NCI-H2029 treated with DMSO at 0.1 percent for 48 hours (cell line): ENCODE results near the gene TMEM131L.

Source experiments
- DNase-seq: peaks from one replicate; lab custom pipeline; 2025; lab: John Stamatoyannopoulos, UW

Gene TMEM131L

GRCh38 chr4:153472122-153473037 is 6.2 kb downstream of the TMEM131L start:
- no peak for DNase-seq

- no peak for DNase-seq
These were observed 8.1 kb downstream of the TMEM131L start for GRCh38 chr4:153474251-153474650.

DNA sequence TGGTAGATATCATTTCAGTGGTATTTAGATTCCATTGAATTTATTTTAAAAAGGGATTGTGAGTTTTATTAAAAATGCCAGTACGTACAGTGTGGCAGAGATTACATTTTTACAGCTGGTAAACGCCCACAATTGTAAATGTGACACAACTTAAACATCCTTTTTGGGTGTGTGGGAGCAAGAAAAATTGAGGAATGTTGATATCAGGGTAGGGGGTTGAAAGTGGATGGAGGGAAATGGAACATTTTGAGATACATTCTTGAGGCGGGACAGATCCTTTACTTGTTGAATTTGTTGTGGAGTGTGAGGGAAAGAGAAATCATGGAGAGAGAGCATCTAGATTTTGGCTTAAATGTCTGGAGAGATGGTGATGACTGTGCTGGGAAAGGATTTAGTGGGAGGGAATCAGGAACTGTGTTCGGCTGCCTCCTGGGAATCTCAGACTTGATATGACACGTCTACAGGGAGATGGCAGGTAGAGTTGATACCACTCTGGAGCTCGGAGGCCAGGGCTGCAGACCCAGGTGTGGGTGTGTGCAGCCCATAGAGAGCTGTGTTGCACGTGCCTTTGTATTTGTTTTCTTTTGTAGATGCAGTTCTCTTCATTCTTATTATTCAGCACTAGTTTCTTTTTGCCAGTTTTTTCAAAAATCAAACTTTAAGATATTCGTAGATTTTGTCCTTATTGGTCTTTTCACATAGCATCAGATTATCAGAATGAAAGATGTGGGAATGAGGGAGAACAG is 10.8 kb downstream of the TMEM131L start:
- DNase-seq: no peak

GRCh38 chr4:153479101-153479500 is 12.9 kb downstream of the TMEM131L start:
- no peak for DNase-seq

GRCh38 chr4:153480704-153481103 is 14.5 kb downstream of the TMEM131L start:
- DNase-seq: no peak

GRCh38 chr4:153481478-153481877 is 15.3 kb downstream of the TMEM131L start:
- DNase-seq: no peak

DNA sequence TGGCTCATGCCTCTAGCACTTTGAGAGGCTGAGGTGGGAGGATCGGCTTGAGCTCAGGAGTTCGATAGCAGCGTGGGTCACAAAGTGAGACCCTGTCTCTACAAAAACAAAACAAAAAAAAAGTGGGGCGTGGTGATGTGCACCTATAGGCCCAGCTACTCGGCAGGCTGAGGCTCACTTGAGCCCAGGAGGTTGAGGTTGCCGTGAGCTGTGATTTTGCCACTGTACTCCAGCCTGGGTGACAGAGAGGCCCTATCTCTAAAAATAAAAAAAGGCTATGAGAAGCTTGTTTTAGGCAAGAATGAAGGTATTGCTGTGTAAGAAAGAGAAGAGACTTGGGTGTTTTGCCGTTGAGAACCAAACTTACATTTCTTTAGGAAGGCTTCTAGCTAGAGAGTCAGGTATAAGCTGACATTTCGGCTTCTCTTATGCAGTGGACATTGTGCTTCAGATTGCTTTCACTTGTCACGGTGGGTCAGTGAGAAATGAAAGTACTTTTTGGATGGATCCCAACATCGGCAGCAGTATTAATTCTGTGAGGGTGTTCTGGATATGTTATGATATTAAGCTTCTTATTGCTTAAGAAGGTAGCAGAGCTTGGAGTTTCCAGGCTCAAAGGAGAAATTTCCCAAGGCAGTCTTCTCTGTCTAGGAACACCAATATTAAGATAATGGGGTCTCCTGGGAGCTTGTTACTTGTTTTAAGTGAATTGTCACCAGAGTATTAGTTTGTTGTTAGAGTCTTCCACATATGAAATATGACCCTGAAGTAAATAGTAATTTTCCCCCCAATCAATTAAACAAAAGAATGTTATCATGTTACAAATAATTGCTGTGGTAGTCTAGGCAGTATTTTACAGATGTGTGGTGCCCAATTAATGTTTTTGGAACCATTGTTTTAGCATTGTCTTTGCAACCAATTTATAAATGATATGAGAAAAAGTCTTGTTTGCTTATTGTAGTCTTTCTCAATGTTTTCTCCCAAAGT is 17.6 kb downstream of the TMEM131L start:
- DNase-seq: no peak

- no peak for DNase-seq
These were observed 19.2 kb downstream of the TMEM131L start for GRCh38 chr4:153485359-153485758.

DNA sequence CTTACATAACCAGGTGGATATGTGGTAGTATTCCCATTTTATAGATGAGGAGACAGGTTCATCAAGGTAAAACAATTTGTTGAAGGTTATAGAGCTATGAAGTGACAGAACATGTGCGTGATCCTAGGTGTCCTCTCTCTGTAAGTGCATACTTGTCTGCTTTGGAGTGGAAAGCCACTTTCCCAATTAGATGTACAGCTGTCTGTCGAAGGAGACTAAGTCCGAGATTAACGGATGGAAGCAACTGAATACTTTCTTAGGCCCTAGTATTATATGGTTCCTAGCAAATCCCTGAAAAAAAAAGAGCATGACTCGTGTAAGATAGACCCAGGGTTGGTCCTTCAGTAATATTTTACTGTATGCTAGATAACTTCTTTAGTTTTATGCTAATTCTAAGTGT is 19.7 kb downstream of the TMEM131L start:
- no peak for DNase-seq

- no peak for DNase-seq
These were observed 20.4 kb downstream of the TMEM131L start for GRCh38 chr4:153486281-153487151.

DNA sequence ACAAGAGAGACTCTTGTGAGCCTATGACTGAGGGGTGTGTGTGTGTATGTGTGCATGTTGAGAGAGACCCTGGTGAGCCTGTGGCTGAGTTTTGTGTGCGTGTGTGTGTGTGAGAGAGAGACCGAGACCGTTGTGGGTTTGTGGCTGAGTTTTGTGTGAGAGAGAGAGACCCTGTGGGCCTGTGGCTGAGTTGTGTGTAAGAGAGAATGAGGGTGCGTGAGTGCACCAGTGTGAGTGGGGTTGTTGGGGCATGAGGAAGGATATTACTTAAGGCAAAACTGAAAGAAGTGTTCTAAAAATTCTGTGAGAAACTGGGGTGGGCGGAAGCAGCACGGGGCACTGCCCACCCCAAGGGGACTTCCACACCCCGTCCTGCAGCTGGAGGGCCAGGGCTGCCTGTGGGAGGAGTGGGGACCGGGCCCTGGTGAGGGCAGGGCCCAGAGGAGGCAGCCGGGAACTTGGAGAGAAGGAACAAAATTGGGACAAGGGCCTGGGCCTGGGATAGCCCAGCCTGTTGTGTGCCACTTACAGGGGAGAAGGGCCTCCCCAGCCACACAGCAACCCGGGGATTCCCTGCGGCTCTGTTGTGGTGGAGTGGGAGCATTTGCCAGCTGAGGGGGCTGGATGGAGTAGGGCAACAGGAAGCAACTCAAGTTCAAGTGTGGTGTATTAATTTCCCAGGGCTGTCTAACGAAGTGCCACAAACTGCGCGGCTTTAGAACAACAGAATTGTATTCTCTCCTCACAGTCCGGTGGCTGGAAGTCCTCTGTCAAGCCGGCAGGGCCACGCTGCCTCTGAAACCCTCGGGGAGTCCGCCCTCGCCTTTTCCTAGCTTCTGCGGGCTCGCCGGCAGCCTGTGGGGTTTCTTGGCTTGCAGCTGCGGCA is 22.1 kb downstream of the TMEM131L start:
- no peak for DNase-seq

DNA sequence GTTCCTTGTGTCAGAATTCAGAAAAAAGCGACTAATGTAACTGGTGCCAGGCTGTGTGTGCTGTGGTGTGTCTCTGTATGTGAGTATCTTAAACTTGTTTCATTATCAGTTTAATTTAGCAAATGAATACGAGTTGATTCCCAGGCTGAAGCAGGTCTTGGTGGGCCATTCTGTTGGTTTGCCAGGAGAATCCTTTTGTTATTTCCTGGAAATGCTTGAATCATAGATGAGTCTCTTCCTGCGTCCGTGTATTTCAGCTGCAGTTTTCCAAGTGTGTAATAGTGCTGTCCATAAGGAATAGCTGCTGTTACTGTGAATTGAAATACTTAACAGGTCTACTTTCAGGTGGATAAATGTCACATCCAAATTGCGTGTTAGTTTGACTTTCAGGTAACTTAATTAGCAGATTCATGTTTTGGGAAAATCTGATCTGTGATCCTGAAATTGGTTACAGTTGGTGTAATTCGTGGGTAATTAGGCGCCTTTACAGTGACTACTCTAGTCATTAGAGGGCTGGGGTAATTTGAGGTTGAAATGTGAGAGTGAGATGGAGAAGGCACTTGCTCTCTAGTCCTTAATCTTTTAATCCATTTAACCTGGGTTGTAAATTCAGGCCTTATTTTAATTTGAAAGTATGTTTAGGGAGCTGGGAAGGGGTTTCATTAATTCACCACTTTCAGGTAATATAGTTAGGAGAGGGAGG is 23.8 kb downstream of the TMEM131L start:
- DNase-seq: no peak

- no peak for DNase-seq
These were observed 24.9 kb downstream of the TMEM131L start for GRCh38 chr4:153490985-153491483.

DNA sequence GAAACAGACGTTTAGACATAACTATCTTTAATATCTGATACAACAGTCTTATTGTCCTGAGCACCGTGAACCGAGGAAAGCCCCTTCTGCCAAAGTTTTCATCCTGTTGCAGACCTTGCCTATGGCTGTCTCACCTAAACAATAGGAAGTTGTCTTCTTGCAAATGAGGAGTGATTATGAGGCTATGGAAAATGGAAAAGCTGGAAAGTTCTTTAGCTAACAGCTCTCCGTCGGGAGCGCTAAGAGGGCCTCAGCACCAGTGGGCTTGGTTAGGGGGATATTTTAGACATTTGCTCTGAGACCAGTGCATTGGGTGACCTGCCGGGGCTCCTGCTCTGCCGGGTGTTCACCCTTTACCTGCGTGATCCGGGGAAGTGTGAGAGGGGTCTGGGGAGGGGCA is 28.4 kb downstream of the TMEM131L start:
- no peak for DNase-seq

GRCh38 chr4:153495480-153496193 is 29.5 kb downstream of the TMEM131L start:
- DNase-seq: no peak

DNA sequence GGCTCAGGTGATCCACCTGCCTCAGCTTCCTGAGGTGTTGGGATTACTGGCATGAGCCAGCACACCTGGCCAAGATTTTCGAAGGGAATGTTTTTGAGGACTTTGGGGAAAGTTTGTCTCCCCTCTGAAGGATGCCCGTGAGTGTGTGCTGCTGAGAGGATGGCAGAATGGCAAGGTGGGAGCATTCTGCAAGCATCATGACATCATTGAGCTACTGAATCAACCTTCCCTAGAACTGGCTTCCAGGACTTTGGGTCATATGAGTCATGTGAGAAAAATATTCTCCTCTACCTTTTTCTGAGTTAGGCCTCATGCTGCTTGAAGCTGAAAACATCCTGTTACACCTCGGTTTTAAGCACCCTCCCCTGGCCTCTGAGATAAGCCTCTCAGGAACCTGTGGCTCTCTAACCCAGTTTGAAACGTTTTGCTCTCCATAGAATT is 31.0 kb downstream of the TMEM131L start:
- no peak for DNase-seq

GRCh38 chr4:153497988-153498967 is 32.1 kb downstream of the TMEM131L start:
- no peak for DNase-seq
